HG03460 (cell line): Measurements from ENCODE around the gene BBC3.

Source experiments
- ATAC-seq: cut with Tn5 transposase; IDR thresholded peaks from one replicate; pipeline ENCODE4 v1.9.1; 2021; ENCODE audit not compliant: unreplicated experiment

The BBC3 gene

GRCh38 chr19:47197141-47197540, 33.9 kb downstream of the BBC3 start:
- no peak for ATAC-seq

GRCh38 chr19:47195434-47195833, 35.6 kb downstream of the BBC3 start:
- no peak for ATAC-seq

GRCh38 chr19:47190167-47190727, 40.8 kb downstream of the BBC3 start:
- no peak for ATAC-seq

GRCh38 chr19:47188507-47189033, 42.4 kb downstream of the BBC3 start:
- ATAC-seq = no peak

- no peak for ATAC-seq
These were observed 43.2 kb downstream of the BBC3 start for GRCh38 chr19:47187797-47188196.

GRCh38 chr19:47187335-47187655, 43.7 kb downstream of the BBC3 start:
- ATAC-seq = no peak

- ATAC-seq = peak; percentile 81
These were observed 44.3 kb downstream of the BBC3 start for GRCh38 chr19:47186446-47187334.

GRCh38 chr19:47183601-47184000, 47.4 kb downstream of the BBC3 start:
- no peak for ATAC-seq

GRCh38 chr19:47179653-47180310, 51.2 kb downstream of the BBC3 start:
- ATAC-seq = no peak

GRCh38 chr19:47176627-47177090, 54.3 kb downstream of the BBC3 start:
- ATAC-seq = no peak

- ATAC-seq = no peak
These were observed 54.9 kb downstream of the BBC3 start for GRCh38 chr19:47176071-47176626.

- ATAC-seq = no peak
These were observed 58.1 kb downstream of the BBC3 start for GRCh38 chr19:47172666-47173455.
